LNCaP clone FGC (cell line): ENCODE measurements around the gene AP1S1.

Experiments
- DNase-seq: peaks from one replicate; pipeline ENCODE4 v3.0.0-alpha.2; 2011; ENCODE audit warnings: low read depth
- H3K4me3 ChIP-seq: 2 replicates; pipeline ENCODE4 v1.5.1; 2011; ENCODE audit warnings: mild to moderate bottlenecking, low read depth, low read length, control low read depth
- TF ChIP-seq, protein P1 (sequence below): IDR thresholded peaks from 2 replicates; pipeline ENCODE4 v1.5.1; 2012; ENCODE audit warnings: mild to moderate bottlenecking; ENCODE audit not compliant: control insufficient read depth, insufficient read depth; ENCODE audit errors: extremely low read depth

AP1S1 gene

DNA sequence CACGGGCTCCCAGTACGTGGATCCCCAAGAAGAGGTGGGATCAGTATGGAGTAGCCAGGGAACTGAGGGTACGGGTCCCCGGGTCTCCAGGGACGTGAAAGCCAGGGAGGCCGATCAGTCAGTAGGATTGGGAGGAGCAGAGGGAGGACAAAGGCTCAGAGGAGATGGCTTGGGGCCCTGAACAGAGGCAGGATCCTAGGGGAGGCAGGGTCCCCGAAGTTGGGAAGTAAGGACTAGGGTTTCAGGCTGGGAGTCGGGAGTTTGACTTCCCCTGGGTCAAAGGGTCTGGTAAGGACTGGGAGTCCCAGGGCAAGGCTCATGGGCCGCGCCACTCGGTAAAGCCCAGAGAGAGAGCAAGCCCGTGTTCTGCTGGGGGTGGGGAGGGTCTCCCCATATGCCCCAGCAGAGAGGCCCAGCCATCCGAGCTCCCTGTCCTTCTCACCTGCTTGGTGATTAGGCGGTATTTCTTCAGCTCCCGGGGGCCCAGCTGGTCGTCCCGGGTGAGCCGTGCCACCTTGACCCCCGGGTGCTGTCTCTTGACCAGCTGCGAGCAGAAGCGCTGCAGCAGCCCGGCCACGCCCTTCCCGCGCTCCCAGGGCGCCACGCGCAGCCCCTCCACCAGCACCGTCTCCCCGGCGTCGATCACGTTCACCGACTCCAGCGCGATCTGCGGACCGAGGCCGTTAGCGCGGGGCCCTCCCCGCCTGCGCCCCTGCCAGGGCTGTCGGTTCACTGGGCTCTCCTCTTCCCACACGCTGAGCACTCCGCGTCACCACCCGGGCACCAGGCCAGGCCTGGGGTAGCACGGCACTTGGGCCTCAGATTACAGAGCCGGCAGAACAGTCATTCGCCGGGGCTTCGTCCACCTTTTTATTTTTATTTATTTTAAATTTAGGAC, 18.8 kb downstream of the AP1S1 start:
- no peak overlapping the region for H3K4me3 ChIP-seq
- TF ChIP-seq, protein P1, sequence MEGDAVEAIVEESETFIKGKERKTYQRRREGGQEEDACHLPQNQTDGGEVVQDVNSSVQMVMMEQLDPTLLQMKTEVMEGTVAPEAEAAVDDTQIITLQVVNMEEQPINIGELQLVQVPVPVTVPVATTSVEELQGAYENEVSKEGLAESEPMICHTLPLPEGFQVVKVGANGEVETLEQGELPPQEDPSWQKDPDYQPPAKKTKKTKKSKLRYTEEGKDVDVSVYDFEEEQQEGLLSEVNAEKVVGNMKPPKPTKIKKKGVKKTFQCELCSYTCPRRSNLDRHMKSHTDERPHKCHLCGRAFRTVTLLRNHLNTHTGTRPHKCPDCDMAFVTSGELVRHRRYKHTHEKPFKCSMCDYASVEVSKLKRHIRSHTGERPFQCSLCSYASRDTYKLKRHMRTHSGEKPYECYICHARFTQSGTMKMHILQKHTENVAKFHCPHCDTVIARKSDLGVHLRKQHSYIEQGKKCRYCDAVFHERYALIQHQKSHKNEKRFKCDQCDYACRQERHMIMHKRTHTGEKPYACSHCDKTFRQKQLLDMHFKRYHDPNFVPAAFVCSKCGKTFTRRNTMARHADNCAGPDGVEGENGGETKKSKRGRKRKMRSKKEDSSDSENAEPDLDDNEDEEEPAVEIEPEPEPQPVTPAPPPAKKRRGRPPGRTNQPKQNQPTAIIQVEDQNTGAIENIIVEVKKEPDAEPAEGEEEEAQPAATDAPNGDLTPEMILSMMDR = no peak

DNA sequence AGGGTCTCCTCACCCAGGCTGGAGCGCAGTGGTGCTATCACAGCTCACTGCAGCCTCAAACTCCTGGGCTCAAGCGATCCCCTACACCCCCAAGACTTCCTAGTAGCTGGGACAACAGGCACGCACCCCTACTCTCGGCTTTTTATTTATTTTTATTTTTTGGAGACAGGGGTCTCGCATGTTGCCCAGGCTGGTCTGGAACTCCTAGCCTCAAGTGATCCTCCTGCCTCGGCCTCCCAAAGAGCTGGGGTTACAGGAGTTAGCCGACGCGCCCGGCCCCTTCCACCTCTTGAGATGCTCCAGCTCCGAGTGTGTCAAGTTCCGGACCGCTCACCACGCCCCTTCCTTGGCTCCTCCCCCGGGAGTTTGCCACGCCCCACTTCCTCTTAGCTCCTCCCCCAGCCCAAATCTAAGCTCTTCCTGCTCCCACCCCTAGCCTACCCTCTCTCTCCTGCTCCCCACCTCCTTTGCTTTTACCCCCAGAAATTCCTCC, 19.5 kb downstream of the AP1S1 start:
- H3K4me3 ChIP-seq = no peak overlapping the region
- TF ChIP-seq, protein P1 = no peak
- DNase-seq = no peak

More for the DNA sequence above, 18.8 kb downstream of the AP1S1 start:
- no peak for DNase-seq

DNA sequence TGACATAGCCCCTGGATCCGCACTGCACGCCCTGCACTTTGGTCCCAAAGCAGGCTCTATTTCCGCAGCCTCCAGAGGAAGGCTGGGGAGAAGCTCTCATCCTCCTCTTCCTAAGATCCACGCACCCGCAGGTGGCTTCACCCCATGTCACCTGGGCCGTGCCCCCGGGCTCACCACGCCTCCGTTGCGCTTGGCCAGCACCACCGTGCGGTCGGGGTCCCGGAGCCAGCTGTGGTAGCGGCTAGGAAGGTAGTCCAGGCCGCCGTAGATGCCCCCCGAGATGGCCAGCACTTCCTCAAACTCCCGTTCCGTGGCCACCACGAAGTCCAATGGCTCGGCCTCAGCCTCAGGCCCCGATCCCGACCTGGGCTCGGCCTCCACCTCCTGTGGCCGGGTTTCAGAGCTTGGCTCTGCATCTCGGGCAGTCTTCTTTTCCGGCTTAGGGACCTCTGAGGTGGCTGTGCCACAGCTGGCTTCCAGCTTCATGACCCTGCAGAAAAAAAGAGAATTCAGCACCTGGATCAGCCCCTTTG, 20.1 kb downstream of the AP1S1 start:
- no peak for DNase-seq
- TF ChIP-seq, protein P1 = no peak
- no peak overlapping the region for H3K4me3 ChIP-seq

DNA sequence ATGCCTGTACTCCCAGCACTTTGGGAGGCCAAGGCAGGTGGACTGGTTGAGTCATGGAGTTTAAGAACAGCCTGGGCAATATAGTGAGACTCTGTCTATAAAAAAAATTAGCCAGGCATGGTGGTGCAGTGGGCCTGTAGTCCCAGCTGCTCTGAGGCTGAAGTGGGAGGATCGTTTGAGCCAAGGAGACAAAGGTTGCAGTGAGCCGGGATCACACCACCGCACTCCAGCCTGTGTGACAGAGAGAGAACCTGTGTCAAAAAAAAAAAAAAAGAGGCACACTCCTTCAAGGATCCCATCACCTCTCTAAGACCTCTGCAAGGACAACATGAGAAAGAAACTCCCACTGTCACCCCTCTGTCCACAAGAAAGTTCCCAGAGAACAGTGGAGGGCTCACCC, 21.4 kb downstream of the AP1S1 start:
- DNase-seq = no peak
- TF ChIP-seq, protein P1 = no peak
- no peak overlapping the region for H3K4me3 ChIP-seq

DNA sequence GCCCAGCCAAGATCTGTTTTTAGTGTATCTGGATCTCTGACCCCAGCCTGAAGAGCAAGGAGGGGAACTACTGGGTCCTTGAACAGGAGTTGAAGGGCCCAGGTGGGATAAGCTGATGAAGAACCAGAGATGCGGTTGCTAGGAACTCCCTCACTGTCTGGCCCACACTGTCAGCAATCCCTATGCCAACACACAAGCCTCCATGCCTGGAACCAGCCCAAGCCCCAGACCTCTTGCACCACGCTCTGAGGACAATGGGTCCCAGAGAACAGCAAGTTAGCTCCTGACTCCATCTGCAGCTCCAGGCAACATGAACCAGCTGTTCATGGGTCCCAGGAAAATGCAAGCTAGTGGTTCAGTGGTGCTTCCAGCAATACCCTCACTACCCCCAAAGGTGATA, 23.4 kb downstream of the AP1S1 start:
- TF ChIP-seq, protein P1 = no peak
- no peak overlapping the region for H3K4me3 ChIP-seq
- no peak for DNase-seq

DNA sequence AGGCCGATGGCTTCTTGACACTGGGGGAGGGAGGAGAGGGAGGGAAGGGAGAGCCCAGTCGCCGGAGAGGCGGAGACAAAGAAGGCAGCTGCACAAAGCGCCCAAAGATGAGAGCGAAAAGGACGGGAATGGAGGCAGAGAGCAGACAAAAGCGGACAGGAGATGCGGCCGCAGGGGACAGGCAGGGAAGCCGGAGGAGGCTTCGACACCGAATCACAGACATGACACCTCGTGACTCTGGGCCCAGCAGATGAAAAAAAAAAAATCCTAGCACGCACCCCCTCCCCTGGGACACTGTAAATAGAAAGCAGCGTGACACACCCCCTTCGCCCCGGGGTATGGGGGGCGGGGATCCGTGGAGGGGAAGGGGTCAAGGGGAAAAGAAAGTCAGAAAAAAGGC, 24.8 kb downstream of the AP1S1 start:
- TF ChIP-seq, protein P1 = no peak
- no peak for DNase-seq
- no peak overlapping the region for H3K4me3 ChIP-seq

DNA sequence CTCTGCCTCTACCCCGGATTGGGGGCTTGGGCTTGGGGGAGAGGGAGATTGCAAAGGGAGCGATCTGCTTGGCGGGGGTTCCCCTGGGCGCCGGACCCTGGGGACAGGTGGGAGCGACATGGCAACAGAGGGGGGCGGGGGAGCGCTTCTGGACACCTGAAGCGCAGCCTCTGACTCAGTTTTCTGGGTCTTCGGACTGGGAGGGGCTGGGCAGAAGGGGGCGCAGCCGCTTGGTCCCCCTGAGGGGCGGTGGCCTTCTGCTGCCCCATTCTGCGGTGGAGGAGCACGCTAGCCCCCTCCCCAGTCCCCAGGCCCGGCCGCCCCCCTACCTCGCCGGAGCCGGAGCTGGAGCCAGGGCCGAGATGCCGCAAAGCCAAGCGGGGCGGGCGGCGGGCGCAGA, 25.4 kb downstream of the AP1S1 start:
- TF ChIP-seq, protein P1 = no peak
- no peak overlapping the region for H3K4me3 ChIP-seq
- no peak for DNase-seq
